ENCODE measurements around the gene TATDN2.
"Not testable (repeated sequence)": the region's sequence is repeated elsewhere in the genome, so short reads cannot be mapped to it uniquely, and the experiment has no call there.

TATDN2 gene

DNA sequence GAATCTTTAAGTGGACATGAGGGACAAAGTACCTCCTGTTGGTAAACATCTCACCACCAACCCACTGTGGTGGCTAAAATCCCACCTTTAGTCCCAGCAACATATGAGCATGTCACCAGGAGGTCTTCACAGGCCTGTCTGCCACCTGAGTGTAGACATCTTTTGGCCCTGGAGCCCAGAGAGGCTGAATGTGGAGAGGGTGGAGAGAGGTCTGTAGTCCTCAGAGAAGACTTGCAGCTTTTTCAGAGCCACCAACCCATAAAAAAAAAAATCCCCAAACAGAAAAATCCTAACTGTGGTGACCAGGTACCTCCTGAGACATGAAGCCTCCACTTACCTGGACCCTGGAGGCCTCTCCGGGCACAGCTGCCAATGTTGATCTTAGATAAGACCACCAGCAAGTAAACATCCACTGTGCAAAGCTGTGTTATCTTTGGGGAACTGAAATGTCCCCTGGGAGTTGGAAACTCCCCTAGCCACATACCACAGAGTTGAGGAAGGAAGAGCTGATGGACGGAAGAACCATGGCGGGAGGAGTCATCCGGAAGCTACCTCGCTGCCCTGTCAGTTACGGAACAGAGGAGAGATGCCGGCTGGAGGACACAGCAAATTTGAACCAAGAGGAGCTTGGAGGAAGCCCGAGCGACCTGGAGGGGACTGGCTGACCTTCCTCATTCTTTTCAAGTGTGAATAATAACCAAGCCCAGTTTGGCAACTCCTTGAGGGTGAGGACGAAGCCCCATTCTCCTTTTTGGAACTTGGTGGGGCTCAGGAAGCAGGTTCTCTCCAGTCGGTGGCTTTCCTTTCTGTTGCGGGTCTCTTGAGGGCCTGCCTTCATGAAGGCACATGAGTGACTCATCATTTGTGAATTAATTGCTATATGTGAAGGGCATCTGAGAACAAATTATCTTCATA lies 44.5 kb downstream of the TATDN2 start, which contains the start of gene GHRL:
GHRL (minus strand) TSS at position 443 of the 915 bp plus-strand sequence. CDS start 2,767 bp downstream, outside the sequence.
- DNase-seq (ENCODE audit: low spot score), result peak; percentile 16

DNA sequence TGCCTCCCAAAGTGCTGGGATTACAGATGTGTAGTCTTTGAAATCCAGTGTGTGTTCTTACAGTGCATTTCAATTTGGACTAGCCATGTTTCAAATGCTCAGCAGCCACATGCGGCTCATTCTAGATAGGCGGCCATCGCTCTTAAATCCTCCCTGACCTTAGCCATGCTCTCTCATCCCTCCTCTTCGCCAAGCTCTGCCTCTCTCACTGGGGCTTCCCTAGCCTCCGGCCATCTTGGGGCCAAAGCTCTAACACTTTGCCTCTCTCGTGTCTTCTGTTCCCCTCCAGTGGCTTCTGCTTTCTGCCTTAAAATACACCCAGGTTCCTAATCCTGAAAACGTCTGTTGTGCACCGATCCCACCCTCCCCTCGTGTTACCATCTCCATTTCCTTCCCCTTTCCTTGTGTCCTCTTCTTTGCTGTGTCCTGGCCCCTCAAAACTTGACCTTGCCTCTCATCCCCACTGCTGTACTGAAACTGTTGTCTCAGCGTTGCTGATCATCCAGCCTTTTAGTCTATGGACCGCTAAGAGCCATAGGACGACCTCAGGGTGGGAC lies 45.8 kb downstream of the TATDN2 start:
- DNase-seq (ENCODE audit: low spot score), result no peak

DNA sequence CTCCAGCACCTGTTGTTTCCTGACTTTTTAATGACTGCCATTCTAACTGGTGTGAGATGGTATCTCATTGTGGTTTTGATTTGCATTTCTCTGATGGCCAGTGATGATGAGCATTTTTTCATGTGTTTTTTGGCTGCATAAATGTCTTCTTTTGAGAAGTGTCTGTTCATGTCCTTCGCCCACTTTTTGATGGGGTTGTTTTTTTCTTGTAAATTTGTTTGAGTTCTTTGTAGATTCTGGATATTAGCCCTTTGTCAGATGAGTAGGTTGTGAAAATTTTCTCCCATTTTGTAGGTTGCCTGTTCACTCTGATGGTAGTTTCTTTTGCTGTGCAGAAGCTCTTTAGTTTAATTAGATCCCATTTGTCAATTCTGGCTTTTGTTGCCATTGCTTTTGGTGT lies 49.8 kb downstream of the TATDN2 start:
- not testable (repeated sequence) for DNase-seq (ENCODE audit: low spot score)

DNA sequence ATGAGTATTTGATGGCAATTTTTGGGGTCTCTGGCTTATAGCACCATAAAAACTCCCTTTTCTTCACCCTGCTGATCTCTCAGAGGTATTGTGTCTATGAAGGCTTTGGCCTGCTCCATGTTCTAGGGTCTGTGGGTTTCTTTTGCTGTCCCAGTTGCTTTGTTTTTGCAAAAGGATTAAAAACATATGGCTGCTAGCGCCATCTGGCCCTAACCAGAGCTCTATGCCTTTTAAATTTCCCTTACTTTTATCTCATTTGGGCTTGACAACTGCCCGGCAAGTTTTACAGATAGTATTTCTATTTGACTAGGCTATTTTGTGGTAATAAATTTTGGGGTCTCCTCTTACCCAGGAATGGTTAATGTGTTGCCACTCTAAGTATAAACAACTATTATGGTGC lies 50.9 kb downstream of the TATDN2 start:
- DNase-seq (ENCODE audit: low spot score), result no peak

DNA sequence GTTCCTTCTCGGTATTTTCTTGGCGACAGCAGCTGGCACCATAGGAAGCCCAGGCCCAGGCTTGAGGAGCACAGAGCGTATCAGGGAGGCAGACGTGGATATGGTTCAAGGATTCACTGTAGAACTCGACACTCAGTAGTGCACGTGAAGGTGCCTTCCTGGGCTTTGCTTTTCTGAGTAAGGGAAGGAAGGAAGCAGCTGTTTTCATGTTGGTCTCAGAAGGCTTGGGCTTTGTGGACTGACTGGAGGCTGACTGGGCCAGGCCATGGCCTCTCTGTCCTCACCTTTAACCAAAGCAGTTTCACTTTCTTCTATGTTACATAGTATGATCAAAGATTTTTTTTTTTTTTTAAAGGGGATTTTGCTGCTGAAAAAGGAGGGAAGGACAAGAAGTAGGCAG lies 51.4 kb downstream of the TATDN2 start:
- no peak for DNase-seq (ENCODE audit: low spot score)

DNA sequence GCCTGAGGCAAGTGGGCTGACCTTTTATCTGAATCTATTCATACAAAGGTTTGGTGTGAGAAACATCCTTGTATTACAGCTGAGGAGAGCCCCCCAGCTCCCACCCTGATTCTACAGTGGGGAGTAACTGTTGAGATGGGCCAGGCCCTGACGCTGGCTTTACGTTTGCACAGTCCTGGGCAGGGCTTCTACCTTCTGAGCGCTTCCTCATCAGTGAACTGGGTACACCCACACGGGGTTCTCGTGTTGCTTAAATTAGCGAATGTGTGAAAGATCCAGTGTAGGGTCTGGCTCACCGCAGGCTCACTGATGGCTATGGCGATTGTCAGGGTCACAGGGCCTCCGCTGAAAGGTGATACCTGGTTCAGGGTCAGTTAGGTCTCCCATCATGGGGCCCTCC lies 51.8 kb downstream of the TATDN2 start:
- no peak for DNase-seq (ENCODE audit: low spot score)

DNA sequence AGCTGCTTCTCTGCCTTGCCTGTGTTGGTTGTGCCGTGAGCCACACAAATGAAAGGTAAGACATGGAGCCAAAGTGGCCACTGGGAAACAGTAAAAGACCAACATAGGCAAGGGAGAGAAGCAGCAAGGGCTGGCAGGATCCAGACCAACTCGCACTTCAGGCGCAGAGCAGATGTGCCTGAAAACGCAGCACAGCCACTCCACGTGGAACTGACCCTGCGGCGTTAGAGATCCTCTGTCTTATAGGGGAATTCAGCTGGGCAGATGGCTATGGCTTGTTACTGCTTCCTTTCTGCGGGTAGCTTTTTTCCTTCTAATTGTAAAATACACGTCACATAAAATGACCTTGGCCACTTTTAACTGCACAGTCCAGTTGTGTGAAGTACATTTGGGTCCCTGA lies 54.8 kb downstream of the TATDN2 start:
- DNase-seq (ENCODE audit: low spot score), result no peak

DNA sequence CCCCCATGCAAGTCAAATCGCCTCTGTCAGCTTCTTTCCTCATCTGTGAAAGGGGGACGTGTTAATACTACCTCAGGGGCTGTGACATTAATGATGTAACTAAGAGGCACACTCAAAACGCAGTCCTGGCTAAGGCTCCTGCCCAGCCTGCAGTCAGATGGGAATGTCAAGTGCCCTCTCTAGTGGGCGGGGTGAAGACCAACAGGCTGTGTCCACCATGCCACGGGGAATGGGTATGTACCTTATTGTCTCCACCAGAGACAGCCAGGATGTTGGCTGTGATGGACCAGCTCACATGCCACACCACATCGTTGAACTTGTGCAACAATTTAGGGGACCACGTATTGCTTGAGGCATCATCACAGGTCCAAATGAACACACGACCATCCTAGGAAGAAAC lies 55.5 kb downstream of the TATDN2 start:
- DNase-seq (ENCODE audit: low spot score), result no peak

DNA sequence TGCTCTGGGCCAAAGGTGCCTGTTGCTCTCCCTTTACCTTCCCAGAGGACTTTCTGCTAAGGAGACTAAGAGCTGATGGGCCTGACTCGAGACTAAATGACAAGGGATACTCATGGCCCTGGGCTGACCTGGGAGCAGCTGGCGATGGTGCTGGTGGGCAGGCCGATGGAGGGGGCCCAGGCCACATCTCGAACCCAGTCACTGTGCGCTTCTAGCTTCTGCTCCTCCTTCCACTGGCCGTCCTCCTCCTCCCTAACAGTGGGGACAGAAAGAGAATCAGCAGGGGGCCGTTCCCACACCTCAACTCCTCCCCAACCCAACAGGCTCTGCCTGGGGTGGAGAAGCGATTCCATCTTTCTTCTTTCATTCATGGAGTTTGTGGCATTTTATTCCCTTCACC lies 56.6 kb downstream of the TATDN2 start:
- no peak for DNase-seq (ENCODE audit: low spot score)

DNA sequence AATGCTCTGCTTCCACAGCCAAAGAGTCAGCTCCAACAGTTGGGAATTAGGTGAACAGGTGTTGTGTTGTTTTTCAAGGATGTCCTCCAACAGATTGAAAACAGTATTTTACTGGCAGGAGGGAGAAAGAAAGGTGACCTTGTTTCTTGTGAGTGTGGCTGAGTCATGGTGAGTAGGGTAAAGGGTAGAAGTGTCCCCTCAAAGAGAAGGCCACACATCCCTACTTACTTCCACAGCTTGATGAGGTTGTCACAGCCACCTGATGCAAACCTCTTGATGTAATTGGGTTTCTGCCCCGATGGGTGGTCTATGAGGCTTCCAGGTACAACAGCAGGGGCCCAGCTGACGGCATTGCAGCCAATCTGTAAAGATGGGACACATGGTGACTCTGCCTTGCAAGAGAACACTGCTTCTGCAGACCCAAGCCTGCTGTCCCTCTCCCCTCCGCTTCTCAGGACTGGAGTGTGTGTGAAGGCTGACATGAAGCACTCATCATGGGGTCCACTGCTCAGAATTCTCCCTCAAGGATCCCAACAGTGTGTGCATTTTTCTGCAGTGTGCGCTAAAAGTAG lies 57.2 kb downstream of the TATDN2 start:
- DNase-seq (ENCODE audit: low spot score), result no peak

DNA sequence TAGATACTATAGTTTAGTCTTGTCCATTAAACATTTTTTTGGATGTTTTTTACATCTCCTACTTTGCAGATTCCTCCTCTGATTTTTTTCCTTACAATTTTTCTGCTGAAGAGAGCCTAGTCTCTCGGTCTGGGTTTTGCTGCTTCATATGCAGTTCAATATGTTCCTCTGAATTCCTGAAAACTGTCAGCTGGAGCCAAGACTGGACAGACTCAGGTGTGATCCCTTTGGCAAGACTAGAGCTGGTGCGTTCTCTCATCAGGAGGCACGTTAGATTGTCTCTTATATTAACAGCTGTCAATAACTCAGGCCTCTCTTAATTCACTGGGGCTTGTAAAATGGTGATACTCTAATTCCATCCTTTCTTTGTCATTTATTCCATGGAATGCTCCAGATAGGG lies 57.9 kb downstream of the TATDN2 start:
- no peak for DNase-seq (ENCODE audit: low spot score)

DNA sequence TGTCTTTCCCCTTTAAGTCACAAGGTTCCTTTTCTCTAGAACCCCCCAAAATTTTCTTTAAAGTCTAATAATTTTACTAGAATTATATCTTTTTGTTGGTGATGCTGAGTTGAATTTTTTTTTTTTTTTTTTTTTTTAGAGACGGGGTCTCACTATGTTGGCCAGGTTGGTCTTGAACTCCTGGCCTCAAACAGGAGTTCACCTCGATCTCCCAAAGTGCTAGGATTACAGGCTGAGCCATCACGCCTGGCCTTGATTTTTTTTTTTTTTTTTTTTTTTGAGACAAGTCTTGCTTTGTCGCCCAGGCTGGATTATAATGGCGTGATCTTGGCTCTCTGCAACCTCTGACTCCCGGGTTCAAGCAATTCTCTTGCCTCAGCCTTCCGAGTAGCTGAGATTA lies 60.4 kb downstream of the TATDN2 start:
- no peak for DNase-seq (ENCODE audit: low spot score)

DNA sequence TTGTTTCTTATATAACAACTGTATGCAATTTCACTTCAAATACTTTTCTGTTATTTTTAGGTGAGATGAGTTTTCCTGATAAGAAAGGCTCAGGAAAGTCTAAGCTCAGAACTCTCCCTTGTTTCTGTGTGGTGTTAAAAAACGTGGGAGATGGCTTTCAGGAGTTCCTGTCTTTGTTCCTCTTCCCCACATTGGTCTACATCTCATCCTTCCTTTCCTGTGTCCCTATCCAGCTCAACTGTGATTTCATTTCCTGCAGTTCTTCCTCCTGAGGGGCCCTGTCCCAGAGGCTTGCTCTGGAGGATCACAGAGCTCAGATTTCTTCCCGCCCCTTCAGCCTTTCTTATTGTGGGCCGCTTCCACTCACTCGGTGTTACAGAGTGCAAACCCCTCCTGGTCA lies 61.5 kb downstream of the TATDN2 start:
- DNase-seq (ENCODE audit: low spot score), result no peak

DNA sequence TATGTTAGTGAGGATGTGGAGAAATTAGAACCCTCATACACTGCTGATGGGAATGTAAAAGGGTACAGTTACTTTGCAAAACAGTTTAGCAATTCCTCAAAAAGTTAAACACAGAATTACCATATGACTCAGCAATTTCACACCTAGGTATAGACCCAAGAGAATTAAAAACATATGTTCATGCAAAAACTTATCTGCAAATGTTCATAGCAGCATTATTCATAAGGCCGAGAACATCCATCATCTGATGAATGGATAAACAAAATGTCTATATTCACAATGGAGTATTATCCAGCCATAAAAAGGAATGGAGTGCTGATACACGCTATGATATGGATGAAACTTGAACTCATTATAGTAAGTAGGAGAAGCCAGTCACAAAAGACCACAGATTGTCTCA lies 62.3 kb downstream of the TATDN2 start:
- no peak for DNase-seq (ENCODE audit: low spot score)

DNA sequence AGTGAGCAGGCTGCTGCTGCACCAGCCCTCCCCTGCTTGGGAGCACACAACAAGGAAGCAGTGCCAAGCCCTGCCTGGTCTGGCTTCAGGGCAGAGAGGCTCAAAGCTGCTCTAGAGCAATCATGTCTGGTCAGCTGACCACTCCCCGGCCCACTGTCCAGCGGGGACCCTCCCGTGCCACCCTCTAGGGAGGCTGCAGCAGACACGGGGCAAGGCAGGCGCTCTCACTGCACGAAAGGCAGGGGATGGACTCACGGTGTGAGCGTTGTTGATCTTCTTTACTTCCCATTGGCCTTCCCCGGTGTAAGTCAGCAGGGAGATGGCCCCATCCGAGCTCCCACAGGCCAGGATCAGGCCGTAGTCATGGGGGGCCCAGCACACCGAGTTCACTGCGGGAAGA lies 63.5 kb downstream of the TATDN2 start:
- DNase-seq (ENCODE audit: low spot score), result no peak

DNA sequence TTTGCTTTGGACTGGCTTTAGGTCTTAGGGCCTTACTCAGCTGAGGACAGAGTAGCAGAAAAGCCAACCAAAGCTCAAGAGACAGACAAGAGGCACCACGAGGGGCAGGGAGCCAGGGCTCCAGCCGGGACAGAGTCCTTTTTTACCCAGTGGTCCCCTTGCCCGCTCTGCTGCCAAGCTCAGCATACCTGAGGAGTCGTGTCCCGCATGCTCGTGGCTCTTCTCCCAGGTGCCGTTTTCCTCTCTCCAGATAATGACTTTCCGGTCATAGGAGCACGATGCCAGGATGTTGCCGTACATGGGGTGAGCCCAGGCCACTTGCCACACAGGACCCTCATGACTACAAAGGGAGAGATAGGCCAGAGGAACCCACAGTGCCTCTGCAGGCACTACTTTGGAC lies 64.1 kb downstream of the TATDN2 start:
- DNase-seq (ENCODE audit: low spot score), result no peak

DNA sequence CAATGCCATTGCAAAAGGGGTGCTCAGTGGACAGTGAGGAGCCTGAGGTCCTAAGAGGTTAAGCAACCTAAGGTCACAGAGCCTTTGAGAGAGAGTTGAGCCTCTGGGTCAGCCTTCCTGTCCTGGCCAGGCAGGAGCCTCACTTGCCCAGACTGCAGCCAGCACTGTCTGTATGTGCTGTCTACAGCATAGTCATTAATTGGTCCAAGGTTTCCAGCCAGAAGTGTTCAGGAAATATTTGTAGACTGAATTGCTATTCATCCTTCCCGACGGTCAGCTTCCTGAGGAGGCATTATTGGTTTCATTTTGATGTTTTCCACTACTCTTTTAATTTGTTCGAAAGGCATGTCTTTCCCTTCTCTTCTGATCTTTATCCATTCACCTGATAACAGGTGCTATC lies 64.6 kb downstream of the TATDN2 start:
- DNase-seq (ENCODE audit: low spot score), result no peak

DNA sequence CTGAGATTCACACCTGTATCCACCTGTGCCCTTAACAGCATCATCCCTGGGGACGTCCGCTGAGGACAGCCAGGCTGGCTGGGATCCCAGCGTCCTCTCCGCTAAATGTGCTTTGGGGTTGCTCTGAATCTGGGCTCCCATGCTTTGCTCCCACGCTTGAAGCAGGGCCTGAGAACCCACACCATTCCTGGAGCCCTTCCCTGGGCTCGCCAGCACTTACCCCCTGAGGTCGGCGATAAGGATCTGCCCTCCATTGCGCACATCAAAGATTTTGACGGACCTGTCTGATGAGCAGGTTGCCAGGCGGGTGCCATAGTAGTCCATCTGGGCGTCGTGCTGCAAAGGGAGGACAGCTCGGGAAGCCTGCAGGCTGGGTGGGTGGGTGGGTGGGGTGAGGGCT lies 66.8 kb downstream of the TATDN2 start:
- no peak for DNase-seq (ENCODE audit: low spot score)

DNA sequence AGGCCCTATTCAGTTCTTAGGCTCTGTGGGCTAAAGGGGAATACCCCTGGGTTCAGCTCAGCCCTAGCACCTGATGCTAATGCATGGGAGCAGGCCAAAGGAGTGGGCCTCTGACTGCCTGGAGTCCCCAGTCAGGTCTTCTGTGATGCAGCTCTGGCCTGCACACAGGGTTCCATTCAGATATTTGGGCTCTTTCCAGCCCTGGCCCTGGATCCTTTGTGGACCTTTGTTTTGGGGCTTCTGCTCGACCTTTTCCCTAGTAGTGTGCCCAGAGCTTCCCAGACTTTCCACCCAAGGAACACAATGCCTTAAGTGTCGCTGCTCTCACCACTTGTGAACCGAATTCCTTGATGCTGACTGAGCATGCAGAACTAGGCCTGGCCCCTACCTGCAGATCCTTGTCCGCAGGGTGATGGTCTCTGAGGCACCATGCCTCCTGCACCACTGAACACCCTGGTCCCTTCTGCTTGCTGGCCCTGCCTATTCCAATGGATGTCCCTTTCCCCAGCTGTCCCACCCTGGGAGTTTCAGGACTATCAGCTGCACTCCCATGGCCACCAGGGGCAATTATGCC lies 67.6 kb downstream of the TATDN2 start:
- DNase-seq (ENCODE audit: low spot score), result peak; percentile 29

DNA sequence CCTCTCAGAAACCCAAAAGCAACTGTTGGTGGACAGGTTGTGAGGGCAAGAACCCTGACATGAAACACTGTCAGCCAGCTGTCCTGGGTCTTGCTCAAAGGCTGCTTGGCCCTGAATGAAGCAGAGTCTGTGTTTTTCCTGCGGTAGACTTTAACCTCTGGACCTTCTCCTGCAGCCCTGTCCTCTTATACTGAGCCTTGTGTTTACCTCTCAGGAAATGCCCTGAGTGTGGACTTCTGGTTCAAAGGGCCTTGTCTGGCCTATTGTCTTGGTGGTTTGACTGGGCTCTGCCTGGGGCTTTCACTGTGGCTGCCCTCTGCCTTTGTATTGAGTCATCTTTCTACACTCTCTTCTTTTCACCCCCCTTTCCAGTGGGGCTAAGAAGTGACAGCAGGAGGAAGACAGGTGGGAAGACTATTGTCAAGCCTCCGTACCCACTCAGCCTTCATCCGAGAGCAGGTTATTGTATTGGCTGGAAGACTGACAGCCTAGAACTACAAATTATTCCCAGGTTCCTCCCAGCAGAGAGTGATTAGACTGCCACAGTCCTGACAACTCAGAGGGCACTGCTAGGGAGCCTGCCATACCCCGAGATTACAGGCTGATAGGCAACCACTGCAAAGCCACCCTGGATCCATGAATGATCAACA lies 69.2 kb downstream of the TATDN2 start:
- DNase-seq (ENCODE audit: low spot score), result no peak

DNA sequence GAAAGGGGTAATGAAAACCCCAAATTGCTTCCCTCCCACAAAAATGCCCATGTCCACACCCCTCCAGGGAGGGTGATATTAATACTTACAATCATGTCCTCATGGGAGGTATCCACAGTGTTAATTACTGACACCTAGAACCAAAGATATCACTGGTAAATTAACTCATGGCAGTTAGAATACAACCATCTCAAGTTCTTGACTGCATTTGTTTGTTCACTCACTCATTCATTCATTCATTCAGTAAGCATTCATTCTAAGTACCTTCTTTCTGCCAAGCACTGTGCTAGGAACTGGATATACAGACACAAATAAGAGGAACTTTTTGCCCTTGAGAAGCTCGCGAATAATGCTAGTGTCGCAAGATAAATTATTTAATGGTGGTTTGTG lies 69.7 kb downstream of the TATDN2 start:
- no peak for DNase-seq (ENCODE audit: low spot score)

DNA sequence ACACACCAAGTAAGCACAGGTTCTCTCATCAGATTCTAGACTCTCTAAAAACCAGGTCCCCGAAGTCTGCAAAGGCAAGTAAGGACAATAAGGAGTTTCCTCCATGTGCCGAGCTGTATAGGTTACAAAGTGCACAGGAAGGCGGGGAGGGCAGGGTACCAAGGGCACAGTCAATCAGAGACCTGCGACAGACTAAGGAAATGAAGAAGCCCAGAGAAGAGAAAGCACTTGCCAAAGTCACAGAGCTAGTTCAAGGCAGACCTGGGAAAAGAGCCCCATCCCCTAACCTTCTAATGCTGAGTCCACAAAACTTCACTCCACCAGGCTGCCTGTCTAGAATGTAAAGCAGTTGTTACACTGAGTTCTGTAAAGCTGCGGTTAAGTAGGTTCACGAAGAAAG lies 71.0 kb downstream of the TATDN2 start:
- no peak for DNase-seq (ENCODE audit: low spot score)

DNA sequence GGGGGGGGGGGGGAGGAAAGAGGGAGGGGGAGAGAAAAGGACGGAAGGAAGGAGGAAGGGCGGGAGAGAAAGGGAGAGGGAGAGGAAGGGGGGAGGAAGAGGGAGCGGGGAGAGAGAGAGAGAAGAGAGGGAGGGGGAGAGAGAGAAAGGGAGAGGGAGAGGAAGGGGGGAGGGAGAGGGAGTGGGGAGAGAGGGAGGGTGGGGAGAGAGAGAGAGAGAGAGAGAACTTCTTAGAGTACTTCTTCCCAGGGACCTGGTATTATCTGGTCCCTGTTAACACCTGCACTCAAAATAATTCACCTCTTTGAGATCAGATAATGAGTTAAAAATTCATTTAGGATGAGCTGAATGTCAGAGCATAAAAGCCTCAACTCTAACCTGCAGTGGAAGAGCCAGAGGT lies 71.5 kb downstream of the TATDN2 start:
- DNase-seq (ENCODE audit: low spot score), result no peak

Data from globus pallidus (tissue), 1 donor.